ENCODE measurements around the gene WWP2.
"Not testable (repeated sequence)": the region's sequence is repeated elsewhere in the genome, so short reads cannot be mapped to it uniquely, and the experiment has no call there.

The WWP2 gene

DNA sequence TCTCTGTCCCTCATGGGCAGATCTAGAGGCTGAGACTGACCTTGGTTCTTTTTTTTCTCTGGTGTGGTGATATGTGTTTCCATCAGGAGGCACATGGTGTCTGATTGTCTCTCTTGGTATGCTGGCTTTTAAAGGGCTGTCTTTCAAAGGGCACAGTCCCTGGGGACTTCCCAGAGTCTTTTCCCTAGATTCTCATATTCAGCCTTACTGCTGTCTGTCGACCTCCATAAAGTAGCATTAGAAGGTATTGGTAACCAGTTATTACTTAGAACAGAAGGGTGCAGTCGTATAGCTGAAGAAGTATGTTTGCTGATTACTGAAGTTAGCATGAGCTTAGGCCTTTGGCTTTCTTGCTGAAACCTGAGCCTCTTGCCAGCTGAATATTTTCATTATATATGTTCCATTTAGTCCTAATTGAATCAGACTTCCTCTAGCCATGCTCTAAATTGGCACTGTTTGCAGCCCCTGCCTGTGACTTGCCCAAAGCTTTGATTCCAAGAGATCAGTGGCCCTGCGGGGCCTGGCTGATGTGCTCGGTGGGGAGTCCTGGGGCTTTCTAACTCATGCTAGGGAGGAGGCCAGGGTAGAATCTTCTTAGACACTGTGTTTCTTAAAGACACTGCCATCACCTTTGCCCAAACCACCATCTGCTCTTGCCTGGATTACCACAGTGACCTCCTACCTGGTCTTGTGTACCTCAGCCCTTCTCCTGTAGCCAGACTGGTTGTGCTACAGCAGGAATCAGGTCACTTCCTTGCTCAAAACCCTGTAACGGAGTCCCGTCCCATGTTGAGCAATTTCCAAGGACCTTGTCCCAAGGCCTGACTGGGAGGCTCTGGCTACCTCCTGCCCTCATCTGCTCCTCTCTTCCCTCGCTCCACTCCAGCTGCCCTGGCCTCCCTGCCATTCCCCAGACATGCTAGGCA, 71.5 kb downstream of the WWP2 start:
- no peak for DNase-seq

DNA sequence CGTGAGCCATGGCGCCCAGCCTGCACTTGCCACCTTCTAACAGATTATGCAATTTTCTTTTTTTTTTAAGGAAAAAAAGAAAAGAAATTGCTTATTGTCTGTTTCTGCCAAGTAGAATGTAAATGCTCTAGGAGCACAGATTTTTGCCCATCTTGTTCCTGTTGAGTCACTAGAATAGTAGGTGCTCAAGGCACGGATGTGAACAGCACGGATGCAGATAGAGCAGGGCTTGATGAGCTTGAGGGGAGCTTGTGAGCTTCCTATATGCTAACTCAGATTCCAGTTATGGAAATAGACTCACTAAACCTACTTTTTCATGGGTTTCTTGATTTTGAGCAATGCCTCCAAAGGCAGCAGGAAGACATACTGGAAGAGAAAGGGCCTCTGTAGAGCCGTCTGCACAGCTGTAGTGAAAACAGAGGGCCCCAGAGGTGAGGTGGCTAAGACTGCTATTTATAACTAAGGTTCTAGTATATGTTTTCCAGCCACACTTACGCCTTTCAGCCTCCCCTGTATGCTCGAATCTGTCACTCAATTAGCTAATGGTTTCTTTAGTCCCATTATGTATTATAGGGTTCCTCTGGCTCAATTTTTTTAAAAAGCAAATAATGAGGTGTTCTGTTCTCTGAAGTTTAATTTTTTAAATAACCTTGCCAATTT, 72.8 kb downstream of the WWP2 start:
- DNase-seq, result no peak

DNA sequence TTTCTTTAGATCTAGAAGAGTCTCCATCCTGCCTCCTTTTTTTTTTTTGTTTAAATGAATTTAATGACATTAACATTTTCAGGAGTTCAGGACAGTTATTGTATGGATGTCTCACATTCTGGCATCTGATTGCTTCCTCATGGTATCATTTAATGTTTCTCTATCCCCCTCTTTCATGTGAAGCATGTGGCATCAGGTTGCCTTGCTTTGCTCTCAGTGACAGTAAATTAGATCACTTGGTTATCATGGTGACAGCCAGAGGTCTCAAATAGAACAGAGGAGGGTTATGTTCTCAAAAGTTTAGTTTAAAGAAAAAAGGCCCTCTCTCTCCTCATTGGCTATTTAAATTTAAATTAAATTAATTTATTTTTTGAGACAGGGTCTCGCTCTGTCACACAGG, 74.1 kb downstream of the WWP2 start:
- no peak for DNase-seq

DNA sequence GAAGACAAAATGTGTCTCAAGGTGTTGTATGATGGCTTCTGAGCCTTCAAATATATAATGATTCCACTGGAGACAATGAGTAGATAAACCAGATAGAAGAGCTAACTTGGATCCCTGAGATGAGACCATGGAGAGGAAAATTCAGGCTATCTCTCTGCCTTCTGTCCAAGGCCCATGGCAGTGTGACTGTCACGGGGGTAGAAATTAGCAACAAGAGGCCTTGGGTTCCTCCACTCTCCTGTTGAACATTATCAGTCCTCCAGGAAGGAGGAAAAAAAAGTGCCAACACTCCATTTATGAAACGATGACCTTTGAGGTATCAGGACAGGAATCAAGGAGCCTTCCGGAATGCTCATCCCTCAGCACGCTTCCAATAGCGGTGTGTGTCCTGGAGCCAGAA, 75.2 kb downstream of the WWP2 start:
- no peak for DNase-seq

DNA sequence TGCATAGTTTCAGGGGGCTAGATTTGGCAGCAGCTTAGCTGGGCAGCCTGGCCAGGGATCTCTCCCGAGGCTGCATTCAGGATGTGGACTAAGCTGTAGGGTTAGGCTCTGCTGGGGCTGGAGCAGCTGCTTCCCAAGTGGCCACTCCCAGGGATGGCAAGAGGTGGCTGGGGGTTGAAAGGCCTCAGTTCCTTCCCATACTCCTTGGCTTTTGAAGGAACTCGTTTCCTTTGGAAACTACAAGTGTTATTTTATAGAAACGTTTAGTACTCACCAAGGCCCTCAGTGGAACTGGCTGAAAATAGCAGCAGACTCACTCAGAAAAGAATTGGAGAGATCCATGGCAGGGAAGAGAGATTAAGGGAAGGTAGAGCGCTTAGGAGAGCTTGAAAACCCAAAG, 76.4 kb downstream of the WWP2 start:
- DNase-seq, result no peak

DNA sequence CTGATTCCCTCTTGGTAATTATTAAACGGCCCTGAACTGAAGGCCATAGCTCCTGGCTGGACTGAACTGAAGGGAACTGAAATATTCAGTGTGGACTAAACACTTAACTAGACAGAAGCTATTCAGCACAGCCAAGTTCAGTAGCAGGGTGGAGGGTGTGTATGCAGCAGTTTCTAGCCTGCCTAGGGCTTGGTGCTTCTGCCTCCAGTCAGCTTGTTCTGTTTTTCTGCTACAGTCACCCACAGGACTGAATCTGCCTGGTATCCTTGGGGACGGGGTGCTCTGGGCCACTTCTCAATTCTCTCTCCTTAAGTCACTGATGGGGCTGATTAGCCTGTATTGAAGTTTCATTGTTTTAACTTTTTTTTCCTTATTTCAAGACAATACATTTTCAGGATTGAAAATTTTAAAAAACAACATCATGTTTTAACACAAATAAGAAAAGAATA, 77.1 kb downstream of the WWP2 start:
- DNase-seq, result no peak

DNA sequence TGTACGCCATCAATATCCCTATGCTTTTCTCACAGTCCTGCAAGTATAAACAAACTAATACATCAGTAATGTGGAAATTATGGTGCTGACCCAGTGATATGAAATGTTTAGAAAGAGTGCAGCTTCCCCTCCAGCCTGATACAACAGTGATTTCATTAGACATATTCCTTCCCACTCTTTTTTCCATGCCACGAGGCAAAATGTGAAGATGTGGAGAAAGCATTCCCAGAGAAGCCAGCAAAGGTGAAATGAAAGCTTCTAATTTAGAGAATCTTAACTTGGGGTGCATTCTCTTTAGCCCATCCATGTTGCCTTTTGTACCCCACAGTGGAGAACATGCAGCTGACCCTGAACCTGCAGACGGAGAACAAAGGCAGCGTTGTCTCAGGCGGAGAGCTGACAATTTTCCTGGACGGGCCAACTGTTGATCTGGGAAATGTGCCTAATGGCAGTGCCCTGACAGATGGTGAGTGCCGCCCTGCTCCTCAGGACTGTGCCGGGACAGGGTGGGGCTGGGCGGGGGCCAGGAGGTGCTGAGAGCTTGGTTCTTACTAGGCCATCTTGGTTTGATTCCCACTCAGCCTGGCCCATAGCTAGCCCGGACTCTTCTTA, 77.8 kb downstream of the WWP2 start:
- DNase-seq, result no peak

DNA sequence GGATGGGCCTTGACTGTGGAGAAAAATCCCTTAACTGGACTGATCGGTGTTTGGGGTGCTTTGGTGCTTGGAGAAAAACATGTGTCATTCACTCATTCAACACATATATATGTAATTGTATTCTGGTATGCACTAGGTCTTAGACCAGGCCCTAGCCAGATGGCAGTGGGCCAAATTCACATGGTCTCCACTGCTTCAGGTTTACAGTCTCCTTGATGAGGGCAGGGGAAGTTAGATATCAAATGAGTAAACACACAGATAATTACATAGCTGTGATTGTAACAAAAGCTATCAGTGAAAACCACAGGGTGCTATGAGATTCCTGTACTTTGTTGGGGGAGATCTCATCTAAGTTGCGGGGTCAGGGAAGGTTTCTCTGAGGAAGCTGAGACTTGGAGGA, 78.8 kb downstream of the WWP2 start:
- DNase-seq, result no peak

DNA sequence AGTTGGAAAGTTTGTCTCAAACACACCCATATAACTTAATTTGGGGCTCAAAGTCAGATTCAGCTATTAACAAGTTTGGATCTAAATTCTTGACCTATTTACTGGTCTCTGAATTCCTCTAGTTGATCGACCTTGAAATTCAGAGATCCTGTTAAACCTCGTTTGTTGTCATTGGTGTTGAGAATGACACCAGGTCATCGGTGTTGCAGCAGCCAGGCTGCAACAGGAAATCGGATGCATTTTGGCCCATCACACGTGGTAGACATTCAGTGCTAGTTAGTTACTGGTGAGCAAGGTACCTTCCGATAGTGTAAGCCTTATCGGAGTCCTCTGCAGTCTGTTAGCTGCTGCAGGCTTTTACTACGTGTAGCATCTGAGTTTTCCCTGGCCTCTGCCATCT, 82.3 kb downstream of the WWP2 start:
- no peak for DNase-seq

DNA sequence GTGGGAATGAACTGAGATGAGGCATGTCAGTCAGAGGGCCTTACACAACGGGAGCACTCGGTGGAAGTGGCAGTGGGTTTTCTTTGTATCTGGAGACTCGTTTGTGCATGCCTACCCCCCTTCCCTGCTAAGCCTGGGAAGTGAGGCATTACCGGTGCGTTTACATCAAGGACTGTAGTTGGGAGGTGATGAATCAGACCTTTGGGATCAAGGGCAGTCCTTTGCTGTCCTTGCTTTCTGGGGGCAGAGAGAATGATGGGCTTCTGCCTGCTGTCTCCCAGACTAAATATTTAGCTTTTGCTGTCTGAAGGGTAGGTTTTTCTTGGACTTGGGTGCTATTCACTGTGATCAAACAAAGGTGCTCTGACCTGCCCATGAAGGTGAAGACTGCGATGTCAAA, 83.0 kb downstream of the WWP2 start:
- no peak for DNase-seq

DNA sequence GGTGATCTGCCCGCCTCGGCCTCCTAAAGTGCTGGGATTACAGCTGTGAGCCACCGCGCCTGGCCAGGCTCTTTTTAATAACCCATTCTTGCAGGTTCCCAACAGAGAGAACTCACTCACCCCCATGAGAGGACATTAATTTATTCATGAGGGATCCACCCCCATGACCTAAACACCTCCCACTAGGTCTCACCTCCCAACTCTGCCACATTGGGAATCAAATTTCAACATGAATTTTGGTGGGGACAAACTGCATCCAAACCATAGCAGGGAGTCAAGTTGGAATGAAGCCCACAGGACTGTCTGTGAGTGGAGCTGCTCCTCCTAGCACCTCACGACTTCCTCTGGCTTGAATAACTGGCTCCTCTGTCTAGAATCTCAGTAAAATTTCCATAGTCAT, 85.5 kb downstream of the WWP2 start:
- DNase-seq, result no peak

DNA sequence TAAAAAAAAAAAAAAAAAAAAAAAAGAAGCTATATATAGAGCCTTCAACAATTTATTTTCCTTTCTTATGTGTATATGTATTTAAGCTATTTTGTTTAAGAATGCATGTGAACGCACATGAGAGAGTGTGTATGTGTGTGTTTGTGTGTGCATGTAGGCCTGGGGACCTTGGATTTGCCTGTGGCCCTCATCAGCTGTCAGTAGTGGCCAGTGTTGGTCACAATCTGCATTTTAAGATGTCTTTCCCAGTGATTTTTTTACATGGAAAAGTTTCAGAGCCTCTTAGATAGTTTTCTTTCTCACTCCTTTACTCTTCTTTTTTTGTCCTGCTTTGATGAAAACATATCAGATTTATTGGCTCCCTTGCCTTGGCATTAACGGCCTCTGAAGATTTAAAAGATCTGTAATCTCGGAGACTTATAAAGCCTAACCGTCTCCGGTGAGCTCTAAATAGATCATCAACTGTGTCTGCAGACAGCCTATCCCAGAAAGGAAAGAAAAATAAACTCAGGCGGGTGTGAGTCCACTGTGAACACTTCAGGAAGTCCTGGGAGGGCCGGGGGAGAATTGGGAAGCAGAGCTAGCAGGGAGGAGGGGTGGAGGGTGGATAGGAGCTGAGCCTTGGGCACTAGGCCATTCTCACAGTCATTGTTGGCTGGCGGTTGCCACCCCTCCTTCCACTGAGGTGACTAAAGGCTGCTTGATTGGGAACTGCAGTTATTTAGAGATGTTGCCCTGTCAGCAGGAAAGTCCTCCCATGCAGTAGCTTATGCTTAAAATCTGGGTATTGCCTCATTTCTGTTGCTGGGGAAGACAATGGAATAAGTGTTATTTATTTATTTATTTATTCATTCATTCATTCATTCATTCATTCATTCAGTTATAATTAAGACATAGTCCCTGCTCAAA, 86.8 kb downstream of the WWP2 start:
- DNase-seq, result no peak

DNA sequence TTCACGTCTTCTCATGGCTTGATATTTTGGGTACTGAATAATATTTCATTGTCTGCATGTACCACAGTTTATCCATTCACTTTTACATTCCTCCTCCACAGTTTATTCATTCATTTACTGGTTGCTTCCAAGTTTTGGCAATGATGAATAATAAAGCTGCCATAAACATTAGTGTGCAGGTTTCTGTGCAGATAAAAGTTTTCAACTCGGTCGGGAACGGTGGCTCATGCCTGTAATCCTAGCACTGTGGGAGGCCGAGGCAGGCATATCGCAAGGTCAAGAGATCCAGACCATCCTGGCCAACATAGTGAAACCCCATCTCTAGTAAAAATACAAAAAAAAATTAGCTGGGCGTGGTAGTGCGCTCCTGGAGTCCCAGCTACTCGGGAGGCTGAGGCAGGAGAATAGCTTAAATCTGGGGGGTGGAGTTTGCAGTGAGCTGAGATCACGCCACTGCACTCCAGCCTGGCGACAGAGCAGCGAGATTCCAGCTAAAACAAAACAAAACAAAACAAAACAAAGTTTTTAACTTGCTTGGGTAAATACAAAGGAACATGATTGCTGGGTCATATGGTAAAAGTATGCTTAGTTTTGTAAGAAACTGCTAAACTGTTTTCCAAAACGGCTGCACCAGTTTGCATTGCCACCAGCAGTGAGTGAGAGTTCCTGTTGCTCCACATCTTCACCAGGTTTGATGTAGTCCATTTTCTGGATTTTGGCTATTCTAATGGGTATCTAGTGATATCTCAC, 89.5 kb downstream of the WWP2 start:
- DNase-seq, result no peak

DNA sequence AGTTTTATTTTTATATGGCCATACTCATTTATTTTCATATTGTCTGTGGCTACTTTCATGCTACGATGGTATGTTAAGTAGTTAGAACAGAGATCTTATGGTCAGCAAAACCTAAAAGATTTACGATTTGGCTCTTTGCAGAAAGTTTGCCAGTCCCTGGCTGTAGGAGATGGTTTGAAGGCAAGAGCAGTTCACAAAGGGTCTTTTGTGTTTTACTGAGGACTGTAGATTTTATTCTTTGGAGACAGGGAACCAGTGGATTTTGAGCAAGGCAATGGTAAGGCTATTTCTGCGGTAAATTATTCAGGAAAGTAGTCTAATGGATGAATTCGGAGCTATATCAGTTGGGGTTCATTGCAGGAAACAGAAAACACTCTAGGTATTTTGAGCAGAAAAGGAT, 90.7 kb downstream of the WWP2 start:
- DNase-seq, result no peak

DNA sequence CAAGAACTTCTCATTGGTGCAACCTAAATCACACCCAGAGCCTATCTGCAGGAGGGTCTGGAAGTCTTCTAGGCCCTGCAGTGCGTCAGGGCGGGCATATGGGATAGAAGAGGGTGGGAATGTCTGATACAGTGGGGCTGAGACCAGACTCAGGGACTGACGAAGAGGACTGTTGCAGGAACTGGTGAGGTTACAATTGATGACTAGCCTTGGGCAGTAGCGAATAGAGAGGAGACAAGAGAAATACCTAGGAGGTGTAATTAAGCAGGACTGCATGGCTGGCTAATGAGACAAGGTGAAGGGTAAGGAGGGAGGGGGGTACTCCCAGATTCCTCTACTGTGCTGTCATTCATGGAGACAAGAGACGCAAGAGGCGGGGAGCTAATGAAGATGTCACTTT, 91.3 kb downstream of the WWP2 start:
- no peak for DNase-seq

DNA sequence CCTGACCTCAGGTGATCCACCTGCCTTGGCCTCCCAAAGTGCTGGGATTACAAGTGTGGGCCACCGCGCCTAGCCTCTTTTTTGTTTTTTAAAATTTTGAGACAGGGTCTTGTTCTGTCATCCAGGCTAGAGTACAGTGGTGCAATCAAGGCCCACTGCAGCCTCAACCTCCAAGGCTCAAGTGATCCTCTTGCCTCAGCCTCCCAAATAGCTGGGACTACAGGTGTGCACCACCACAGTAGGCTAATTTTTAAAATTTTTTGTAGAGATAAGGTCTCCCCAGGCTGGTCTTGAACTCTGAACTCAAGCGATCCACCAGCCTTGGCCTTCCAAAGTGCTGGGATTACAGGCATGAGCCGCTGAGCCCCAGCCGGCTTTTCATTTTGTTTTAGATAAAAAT, 92.6 kb downstream of the WWP2 start:
- DNase-seq, result not testable (repeated sequence)

DNA sequence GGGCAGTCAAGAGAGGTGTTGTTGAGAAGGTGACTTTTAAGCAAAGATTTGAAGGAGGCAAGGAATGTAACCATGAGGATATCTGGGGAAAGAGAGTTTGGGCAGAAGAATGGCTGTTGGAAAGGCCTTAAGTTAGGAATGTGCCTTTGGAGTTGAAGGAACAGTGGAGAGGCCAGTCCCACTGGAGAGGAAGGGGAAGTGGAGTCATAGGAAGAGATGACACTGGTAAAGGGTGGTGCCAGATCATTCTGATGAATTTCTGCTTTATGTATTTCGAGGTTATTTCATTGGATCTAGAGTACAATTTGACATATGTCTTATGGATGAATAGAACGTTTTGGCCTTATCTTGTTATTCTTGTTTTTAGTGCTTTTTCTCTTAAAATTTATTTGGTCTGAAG, 93.5 kb downstream of the WWP2 start:
- no peak for DNase-seq

DNA sequence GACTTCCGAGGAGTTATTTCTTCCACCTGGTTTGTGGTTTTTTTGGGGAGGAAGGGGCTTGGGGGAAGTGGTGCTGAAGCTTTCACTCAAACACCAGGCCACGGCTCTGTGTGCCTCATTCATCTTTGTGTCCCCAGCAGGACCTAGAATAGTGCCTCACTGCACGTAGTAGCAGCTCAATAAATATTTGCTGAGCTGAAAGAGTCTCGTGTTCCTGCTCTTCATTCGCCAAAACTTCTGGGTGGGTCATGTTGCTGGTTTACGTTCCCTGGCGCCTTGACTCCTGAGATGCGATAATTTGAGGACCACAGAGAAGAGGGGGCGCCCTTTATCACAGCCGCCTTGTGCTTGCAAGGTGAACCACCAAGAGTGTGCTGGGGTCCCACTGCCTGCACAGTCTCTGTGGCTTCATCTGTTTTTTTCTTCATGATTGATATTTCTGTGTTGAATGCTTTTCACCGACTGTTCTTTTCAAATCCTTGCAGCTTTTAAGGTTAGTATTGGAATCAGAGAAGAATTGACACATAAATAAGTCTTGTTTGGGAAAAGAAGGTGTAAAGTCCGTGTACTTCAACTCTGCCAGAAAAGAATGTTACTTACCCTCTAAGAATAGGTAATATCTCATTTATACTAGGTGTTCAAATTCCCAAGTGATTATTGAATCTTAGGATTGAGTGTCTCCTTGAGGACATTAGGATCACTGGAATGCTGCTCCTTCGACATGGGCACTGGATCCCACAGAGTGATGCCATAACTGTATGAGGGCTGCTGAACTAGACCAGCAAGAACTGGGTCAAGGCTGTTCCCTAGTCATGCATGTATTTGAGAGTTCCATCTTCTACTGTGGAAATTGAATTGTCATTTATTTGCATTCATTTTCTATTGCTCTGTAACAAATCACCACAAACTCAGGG, 96.3 kb downstream of the WWP2 start:
- no peak for DNase-seq

DNA sequence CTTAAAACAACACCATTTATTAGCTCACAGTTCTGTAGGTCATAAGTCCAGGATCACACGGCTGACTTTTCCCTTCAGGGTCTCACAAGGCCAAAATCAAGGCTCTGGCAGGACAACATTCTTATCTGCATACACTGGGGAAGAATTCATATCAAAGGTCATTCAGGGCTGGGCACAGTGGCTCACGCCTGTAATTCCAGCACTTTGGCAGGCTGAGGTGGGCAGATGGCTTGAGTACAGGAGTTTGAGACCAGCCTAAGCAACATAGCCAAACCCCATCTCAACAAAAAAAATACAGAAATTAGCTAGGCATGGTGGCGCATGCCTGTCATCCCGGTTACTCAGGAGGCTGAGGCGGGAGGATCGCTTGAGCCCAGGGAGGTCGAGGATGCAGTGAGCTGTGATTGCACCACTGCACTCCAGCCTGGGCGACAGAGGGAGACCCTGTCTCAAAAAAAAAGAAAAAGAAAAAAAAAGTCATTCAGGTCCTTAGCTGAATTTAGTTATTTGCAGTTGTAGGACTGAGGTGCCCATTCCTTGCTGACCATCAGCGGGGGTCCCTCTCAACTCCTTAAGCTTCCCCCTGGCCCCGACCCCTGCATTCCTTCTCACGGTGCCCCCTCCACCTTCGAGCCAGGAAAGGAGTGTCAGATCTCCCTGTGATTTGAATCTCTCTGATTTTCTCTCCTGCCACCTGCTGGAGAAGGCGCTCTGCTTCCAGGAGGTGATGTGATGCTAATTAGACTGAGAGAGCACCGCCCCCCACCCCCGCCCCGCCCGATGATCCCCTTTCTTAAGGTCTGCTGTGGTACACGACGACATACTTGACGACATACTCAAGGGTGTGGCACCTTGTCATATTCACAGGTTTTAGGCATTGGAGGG, 97.2 kb downstream of the WWP2 start:
- DNase-seq, result no peak
